Kidney capillary endothelial cell (primary cell): ENCODE results near the gene NKX6-2.

Source experiments
- DNase-seq: peaks from one replicate; pipeline ENCODE4 v3.0.0-alpha.2; 2018; ENCODE audit warnings: low spot score

Gene NKX6-2

GRCh38 chr10:132737390-132738048, 48.4 kb downstream of the NKX6-2 start:
- DNase-seq: no peak

- DNase-seq: no peak
Observed at GRCh38 chr10:132735923-132736391, 50.0 kb downstream of the NKX6-2 start.

GRCh38 chr10:132735341-132735775, 50.6 kb downstream of the NKX6-2 start:
- no peak for DNase-seq

GRCh38 chr10:132733926-132734325, 52.0 kb downstream of the NKX6-2 start:
- DNase-seq: no peak
